Measurements from ENCODE around the gene FANCI. TPM values are rescaled to one million over a fixed set of nuclear protein-coding genes. Genes with fewer than 3 reads are reported as not detected.

FANCI gene
- total RNA-seq, 2 donors from 2014 or later = 94.5 to 173 TPM

DNA sequence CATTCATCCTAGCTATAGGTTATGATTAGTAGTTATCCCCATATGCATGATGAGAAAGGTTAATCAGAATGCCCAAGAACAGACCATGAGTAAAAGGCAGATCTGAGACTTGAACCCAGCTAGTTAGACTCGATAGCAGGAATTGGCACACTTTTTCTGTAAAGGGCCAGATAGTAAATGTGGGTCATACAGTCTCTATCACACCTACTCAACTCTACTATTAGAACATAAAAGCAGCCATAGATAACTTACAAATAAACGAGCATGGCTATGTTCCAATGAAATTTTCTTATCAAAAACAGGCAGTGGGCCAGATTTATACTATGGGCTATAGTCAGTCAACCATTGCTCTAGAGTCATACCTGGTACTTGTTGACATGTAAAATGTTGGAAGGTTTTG is 66.2 kb downstream of the FANCI start:
- no peaks in the 10 kb centered on the region for H3K4me1 Mint-ChIP-seq
- Histone ChIP-seq H3K36me3 (ENCODE audit: control insufficient read depth, insufficient read depth, low read length) (peaks cover 88% of the 10 kb centered on the region), H3K27me3 (ENCODE audit: control insufficient read depth, insufficient read depth, low read length, poor library complexity, severe bottlenecking) (no peaks in the 10 kb centered on the region), H3K4me1 (ENCODE audit: control insufficient read depth, insufficient read depth, low read length) (no peaks in the 10 kb centered on the region), H3K9me3 (ENCODE audit: control insufficient read depth, low read length) (no peaks in the 10 kb centered on the region), H3K9ac (ENCODE audit: extremely low read depth, low read length, poor library complexity, severe bottlenecking) (no peak overlapping the region), H3K27ac (ENCODE audit: low read depth, low read length) (no peak overlapping the region), H3K4me3 (ENCODE audit: low read length) (no peak overlapping the region)
- no peaks in the 10 kb centered on the region for H3K27me3 Mint-ChIP-seq (ENCODE audit: insufficient read depth)
- no peak for TF ChIP-seq CTCF (conservative IDR thresholded peaks at IDR 0.05)
- 90% methylated on average over 1 to 2 of the region's 2 CpGs for WGBS, 2 experiments (ENCODE audit: insufficient coverage in 1 of 2, insufficient read length in 1 of 2)
- H3K27ac Mint-ChIP-seq = no peak overlapping the region
- H3K4me3 Mint-ChIP-seq = no peak overlapping the region
- DNase-seq = no peak
- no peaks in the 10 kb centered on the region for H3K9me3 Mint-ChIP-seq
- H3K36me3 Mint-ChIP-seq (ENCODE audit: low read depth) = peaks cover 68% of the 10 kb centered on the region

DNA sequence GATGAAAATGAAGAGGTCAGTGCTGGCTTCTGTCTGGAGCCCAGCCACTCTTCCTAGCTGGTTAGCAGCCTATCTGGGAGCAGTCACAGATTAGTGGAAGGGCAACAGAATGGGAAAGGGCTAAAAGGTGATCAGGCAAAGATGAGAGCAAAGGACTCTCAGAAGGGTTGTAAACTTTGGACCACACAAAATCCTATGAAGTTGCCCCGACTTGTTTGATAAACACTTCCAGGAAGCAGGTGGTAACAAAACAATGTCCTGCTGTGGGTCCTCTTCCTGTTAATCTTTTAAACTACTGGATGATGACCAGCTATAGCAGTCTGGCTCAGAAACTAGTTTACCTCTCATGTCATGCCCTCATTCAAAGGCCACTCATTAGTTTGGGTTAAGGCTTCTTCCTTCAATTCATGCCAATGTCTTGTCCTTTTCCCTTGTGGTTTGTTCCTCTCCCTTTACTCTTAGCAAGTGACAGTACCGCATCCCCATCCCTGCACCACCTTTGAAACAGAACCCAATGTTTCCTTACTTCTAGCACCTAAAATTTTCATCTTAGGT is 71.7 kb downstream of the FANCI start:
- no peak for TF ChIP-seq CTCF (conservative IDR thresholded peaks at IDR 0.05)
- Histone ChIP-seq H3K27me3 (ENCODE audit: control insufficient read depth, insufficient read depth, low read length, poor library complexity, severe bottlenecking) (no peaks in the 10 kb centered on the region), H3K4me1 (ENCODE audit: control insufficient read depth, insufficient read depth, low read length) (no peaks in the 10 kb centered on the region), H3K4me3 (ENCODE audit: low read length) (no peak overlapping the region), H3K36me3 (ENCODE audit: control insufficient read depth, insufficient read depth, low read length) (peaks cover 94% of the 10 kb centered on the region), H3K27ac (ENCODE audit: low read depth, low read length) (no peak overlapping the region), H3K9me3 (ENCODE audit: control insufficient read depth, low read length) (no peaks in the 10 kb centered on the region), H3K9ac (ENCODE audit: extremely low read depth, low read length, poor library complexity, severe bottlenecking) (no peak overlapping the region)
- Mint-ChIP-seq H3K4me1 (no peaks in the 10 kb centered on the region), H3K9me3 (no peaks in the 10 kb centered on the region), H3K27ac (no peak overlapping the region), H3K4me3 (no peak overlapping the region), H3K36me3 (ENCODE audit: low read depth) (peaks cover 72% of the 10 kb centered on the region), H3K27me3 (ENCODE audit: insufficient read depth) (no peaks in the 10 kb centered on the region)
- no peak for DNase-seq
- WGBS, 2 experiments (ENCODE audit: insufficient coverage in 1 of 2, insufficient read length in 1 of 2) = 88 to 100% methylated on average over 1 to 2 of the region's 2 CpGs

DNA sequence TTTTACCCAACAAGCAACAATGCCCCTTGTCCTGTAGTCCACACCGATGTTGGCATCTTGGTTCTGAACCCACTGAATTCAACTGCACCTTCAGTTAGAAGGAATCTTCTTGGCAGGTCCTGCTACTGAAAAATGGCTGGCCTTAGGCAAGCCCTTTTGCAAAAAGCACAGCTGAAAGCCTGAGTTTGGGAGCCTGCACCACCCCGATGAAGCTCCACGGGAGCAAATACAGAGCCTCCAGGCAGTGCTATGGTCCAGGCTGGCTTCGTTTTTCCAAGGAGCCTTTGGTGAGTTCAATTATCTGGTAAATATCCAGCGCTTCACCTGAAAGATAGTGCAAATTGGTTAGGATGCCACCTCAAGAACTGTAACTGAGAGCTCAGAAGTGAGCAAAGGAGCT is 72.7 kb downstream of the FANCI start:
- Histone ChIP-seq H3K9ac (ENCODE audit: extremely low read depth, low read length, poor library complexity, severe bottlenecking) (no peak overlapping the region), H3K27me3 (ENCODE audit: control insufficient read depth, insufficient read depth, low read length, poor library complexity, severe bottlenecking) (no peaks in the 10 kb centered on the region), H3K36me3 (ENCODE audit: control insufficient read depth, insufficient read depth, low read length) (peaks cover 98% of the 10 kb centered on the region), H3K4me3 (ENCODE audit: low read length) (no peak overlapping the region), H3K27ac (ENCODE audit: low read depth, low read length) (no peak overlapping the region), H3K9me3 (ENCODE audit: control insufficient read depth, low read length) (no peaks in the 10 kb centered on the region), H3K4me1 (ENCODE audit: control insufficient read depth, insufficient read depth, low read length) (no peaks in the 10 kb centered on the region)
- Mint-ChIP-seq H3K36me3 (ENCODE audit: low read depth) (peaks cover 73% of the 10 kb centered on the region), H3K4me1 (no peaks in the 10 kb centered on the region), H3K27me3 (ENCODE audit: insufficient read depth) (no peaks in the 10 kb centered on the region), H3K27ac (no peak overlapping the region), H3K9me3 (no peaks in the 10 kb centered on the region), H3K4me3 (no peak overlapping the region)
- no peak for TF ChIP-seq CTCF (conservative IDR thresholded peaks at IDR 0.05)
- no peak for DNase-seq
- WGBS, 2 experiments (ENCODE audit: insufficient coverage in 1 of 2, insufficient read length in 1 of 2) = 95 to 96% methylated on average over 5 of the region's 5 CpGs

Data from endodermal cell (in vitro differentiated cells).